GM21619 (cell line): Measurements from ENCODE around the gene GIPC3.

Source experiments
- ATAC-seq: cut with Tn5 transposase; IDR thresholded peaks from one replicate; pipeline ENCODE4 v1.9.1; 2021; ENCODE audit not compliant: unreplicated experiment

Gene GIPC3

GRCh38 chr19:3585301-3586126 lies at the start of gene GIPC3:
TSS of gene GIPC3 (plus strand) at chr19:3585478. CDS start at chr19:3585598, 120 bp downstream.
- no peak for ATAC-seq

GRCh38 chr19:3535563-3535965 lies 49.7 kb upstream of the GIPC3 start:
- ATAC-seq: no peak

DNA sequence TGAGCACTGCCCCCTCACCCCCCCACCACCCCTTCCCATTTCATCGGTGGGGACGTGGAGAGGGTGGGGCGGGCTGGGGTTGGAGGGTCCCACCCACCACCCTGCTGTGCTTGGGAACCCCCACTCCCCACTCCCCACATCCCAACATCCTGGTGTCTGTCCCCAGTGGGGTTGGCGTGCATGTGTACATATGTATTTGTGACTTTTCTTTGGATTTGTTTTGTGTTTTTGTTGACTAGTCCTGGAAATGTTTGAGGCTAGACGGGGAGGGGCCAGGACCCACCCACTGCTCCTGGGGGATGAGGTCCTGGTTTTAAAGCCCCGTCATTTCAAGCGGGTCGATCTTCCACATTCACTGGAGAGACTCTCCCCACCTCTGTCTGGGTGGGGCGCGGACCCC lies 49.3 kb upstream of the GIPC3 start:
- ATAC-seq: no peak

DNA sequence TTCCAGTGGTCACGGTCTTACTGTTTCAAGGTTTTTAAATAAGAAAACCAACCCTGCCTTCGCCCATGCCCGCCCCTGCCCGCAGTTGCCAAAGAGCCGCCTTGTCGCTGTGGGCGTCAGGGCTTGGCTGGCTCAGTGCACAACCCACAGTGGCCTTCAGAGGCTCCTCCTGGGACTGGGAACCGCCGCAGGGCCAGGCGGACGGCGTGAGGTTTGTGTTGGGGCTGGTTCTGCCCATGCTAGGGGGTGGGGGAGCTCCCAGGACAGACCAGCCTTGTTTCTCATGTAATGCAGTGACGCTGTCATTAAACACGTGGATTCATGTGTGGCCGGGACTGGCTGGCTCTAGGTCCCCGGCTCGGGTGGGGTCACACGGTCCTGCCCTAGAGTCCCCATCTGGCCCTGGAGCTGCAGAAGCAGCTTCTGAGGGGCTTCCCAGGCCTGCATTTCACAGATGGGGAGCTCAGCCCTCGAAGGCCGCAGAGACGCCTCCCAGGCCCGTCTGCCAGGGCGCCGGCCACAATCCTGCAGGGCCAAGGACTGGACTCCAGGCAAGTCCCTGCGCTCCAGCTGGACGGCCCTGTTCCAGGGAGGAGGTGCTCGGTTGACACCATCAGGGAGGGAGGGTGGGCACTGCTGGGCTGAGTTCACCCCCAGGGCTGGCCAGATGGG lies 48.7 kb upstream of the GIPC3 start:
- no peak for ATAC-seq

DNA sequence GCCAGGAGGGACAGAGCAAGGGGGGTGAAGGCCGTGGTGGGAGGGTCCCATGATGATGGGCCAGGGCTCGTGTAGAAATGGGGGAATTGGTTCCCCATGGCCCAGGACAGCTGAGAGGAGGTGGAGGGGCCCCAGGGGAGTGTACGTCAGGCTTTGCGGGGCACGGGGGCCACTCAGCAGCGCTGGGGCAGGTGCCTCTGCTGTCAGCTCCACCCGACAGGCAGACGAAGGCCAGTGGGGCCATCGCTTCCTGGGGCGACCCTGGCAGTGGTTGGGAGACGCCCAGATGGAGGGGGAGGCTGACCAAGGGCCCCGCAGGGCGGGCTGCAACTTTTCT lies 48.2 kb upstream of the GIPC3 start:
- ATAC-seq: no peak

DNA sequence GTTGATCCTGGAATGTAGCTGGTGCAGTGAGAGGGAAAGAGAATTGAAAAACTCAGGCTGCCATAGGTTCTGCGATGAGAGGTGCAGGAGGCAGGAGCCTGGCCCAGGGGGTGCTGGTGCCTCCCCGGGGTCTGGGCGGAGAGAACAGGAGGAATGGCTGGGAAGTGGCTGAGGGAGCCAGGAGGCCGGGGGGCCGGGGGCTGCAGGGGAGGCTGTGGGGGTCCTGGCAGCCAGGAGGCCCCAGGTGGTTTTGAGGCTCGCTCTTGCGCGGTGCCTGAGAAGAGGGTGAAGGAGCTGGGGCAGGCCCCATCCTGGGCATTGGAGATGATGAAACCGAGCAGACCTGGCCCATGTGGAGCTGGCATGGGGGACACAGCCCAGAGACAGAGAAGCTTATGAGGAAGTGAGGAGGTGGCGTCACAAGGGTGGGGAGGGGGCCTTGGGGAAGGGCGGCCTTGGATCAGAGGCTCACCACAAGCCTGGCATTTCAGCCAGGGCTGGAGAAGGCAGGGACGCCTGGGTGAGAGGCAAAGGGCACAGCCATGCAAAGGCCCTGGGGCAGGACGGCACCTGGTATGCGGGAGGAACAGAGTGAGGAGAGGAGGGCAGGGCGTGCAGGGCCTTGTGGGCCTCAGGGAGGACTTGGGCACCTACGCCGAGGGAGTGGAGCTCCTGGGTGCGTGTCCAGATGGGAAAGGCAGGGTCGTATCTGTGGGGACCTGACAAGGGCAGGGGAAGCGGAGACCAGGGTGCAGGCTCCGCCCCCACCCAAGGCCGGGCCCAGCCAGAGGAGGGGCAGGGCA lies 47.6 kb upstream of the GIPC3 start:
- no peak for ATAC-seq

- no peak for ATAC-seq
Measured at GRCh38 chr19:3538258-3538929, 46.9 kb upstream of the GIPC3 start.

GRCh38 chr19:3538965-3539755 lies 46.1 kb upstream of the GIPC3 start, which contains the start of gene TEKTIP1:
TSS of gene TEKTIP1 (plus strand) at chr19:3539174. CDS start at chr19:3539178, 4 bp downstream.
- no peak for ATAC-seq

- no peak for ATAC-seq
Measured at GRCh38 chr19:3539756-3540118, 45.5 kb upstream of the GIPC3 start.

DNA sequence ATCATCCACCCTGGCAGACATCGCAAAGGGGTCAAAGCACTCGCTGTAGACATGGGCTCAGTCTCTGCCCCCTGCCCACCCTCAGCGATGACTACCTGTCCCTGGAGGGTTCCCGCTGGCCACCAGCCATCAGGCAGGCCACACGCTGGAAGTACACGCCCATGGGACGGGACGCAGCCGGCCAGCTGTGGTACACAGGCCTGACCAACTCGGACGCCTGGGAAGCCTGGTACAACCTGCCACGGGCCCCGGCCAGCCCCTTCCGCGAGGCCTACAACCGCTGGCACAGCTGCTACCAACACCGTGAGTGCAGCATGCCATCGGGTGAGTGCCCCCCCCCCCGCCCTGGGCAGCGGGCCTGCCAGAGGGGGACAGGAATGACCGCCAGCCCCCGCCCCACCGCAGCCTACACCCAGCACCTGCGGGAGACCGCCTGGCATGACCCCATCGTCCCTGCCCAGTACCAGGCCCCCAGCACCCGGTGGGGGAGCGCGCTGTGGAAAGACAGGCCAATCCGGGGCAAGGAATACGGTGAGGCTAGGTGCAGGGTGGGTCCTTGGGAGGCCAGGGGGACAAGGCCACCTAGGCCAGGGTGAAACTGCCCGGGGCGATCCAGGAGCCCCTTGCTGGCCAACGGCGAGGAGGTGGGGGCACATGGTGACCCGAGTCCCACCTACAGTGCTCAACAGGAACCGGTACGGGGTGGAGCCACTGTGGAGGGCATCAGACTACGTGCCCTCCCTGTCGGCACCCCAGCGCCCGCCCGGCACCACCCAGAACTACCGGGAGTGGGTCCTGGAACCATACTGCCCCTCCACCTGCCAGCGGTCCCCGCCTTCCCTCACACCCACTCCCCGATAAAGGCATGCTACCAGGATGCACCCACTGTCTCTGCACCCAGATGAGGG lies 41.9 kb upstream of the GIPC3 start:
- no peak for ATAC-seq

GRCh38 chr19:3544058-3544376 lies 41.3 kb upstream of the GIPC3 start:
- ATAC-seq: no peak

- no peak for ATAC-seq
Measured at GRCh38 chr19:3544742-3545668, 40.3 kb upstream of the GIPC3 start.

GRCh38 chr19:3545669-3546034 lies 39.6 kb upstream of the GIPC3 start:
- no peak for ATAC-seq

DNA sequence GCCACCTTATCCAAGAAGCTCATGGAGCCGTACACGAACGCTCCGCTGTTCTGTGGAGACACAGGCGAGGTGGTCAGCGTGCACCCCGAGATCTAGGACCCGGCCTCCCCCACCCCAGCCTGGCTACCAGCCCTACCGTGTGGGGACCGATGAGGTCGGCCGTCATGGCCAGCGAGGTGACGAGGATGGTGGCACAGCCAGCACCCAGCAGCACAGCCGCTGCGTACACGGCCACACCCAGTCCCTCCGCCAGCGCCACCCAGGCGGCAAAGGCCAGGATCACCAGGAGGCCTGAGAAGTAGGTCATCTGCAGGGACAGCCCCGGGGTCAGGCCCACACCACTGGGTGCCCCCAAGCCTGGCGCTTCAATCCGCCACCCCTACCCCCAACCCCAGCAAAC lies 39.2 kb upstream of the GIPC3 start:
- ATAC-seq: no peak

DNA sequence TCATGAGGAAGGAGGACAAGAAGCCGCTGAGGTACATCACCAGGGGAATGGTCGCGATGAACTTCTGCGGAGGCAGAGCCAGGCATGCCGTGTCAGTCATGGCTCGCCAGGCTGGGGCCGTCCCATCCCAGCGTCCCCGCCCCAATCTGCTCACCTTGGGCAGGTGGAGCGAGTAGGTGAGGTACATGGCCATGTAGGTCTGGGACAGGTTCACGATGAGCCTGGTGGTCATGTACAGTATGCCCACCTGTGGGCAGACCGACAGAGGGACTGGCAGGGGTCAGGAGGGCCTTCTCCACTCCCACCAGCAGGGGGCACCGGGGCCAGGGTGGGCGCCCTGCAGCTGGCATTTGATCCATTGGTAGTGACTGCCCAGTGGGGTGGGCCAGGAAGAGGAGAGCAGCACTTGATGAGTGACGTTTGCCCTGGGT lies 38.0 kb upstream of the GIPC3 start:
- ATAC-seq: no peak

DNA sequence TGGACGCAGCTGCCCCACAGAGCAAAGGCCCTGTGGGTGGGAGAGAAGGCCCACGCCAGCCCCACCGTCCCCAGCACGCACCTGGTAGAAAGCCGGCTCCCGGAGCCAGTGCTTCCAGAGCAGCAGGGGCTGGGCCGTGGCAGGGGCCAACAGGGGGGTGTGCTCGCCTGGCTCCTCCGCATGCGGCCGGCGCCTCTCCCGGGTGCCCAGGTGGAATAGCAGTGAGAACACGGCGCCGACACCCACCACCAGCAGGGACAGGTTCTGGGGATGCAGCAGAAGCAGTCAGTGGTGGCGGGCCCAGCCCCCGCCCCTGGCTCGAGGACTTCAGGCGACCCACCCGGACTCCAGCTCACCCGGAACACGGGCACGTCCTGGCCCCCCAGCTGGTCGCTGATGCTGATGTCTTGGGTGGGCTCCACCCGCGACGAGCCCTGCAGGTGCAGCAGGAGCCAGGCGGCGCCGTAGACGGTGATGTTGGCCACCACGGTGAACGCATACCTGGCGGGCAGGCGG lies 37.5 kb upstream of the GIPC3 start:
- no peak for ATAC-seq

DNA sequence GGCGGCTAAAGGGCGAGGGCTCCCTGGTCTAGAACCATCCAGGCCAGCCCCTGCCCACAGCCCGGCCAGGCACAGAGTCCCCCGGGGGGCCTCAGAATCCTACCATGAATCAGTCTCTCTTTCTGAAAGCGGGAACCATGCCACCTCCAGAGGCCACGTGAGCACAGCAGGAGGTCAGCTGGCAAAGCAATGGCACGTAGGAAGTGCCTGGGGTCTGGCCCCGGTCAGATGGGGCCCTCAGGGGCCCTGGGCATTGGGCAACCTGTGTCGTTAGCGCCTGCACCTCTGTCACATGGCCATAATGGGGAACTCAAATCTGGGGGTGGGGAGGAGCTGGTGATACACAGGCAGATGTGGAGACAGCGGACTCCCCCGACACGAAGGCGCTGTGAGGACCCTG lies 36.7 kb upstream of the GIPC3 start:
- no peak for ATAC-seq

GRCh38 chr19:3549816-3550215 lies 35.5 kb upstream of the GIPC3 start:
- ATAC-seq: no peak
